GM21737 (cell line): Measurements from ENCODE around the gene NKD2.

Experiments
- ATAC-seq: cut with Tn5 transposase; IDR thresholded peaks from one replicate; pipeline ENCODE4 v1.9.1; 2021; ENCODE audit warnings: mild to moderate bottlenecking, moderate library complexity; ENCODE audit not compliant: unreplicated experiment

NKD2 gene

DNA sequence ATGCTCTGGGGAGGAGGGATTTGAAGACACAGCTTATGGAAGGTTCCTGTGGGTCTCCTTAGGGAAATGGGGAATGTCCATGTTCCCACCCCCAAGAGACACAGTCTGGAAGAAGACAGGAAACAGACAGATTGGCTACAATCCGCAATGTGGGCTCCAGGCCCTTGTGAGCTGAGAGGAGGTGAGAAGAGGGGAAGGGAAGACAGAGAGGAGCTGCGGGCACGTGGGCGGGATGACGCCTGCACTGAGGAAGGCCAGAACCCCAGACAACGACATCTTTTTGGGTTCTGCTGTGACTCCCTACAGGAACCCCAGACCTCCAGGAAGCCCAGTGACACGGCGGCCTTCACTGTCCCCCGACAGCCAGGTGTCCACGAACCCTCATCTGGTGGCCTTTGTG is 29.9 kb upstream of the NKD2 start:
- ATAC-seq, result no peak

GRCh38 chr5:979100-979817 is 29.3 kb upstream of the NKD2 start:
- no peak for ATAC-seq

DNA sequence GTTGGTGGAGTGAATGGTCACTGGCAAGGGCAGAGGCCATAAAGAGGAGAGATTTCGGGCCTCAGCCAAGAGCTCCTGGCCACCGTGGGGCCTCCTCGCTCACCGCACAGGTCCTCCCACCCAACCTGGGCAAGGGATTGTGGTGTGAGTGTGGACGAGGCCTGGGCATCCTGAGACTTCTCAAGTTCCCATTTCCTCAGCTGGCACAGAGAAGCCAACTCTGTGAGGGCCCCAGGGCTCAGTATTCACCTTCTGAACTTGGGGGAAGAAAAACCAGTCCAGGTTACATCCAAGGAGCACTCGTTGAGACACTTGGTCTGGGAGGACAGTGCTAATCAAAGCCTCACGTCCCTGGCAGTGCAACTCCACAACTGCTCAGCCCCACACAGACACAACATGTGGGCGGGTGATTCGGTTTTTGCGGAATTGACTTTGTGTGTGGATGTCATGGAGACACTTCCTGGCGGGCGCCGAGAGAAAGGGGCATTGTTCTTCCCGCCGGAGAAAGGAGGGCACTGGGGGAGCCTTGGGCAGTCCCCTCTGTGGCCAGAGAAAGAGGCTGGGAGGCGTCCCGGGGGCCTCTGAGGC is 28.5 kb upstream of the NKD2 start:
- ATAC-seq, result no peak

DNA sequence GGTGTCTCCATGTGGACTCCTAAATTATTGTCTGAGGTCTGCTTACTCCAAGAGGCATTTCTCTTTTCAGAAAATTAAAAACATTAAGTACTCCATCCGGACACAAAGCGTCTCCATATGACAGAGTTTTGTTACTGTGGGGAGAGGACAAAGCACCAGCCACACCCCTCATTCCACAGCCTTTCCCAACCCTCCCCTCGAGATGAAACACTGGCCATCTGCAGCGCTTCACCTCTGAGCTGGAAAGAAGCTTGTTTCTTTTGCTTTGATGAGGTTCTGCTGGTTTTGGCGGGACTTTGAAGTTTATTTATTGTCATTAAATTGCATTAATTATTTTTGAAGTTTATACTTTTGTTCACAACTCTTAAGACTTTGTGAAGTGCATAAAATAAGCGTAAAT is 27.6 kb upstream of the NKD2 start:
- ATAC-seq, result no peak

GRCh38 chr5:981456-981855 is 27.1 kb upstream of the NKD2 start:
- ATAC-seq, result no peak

DNA sequence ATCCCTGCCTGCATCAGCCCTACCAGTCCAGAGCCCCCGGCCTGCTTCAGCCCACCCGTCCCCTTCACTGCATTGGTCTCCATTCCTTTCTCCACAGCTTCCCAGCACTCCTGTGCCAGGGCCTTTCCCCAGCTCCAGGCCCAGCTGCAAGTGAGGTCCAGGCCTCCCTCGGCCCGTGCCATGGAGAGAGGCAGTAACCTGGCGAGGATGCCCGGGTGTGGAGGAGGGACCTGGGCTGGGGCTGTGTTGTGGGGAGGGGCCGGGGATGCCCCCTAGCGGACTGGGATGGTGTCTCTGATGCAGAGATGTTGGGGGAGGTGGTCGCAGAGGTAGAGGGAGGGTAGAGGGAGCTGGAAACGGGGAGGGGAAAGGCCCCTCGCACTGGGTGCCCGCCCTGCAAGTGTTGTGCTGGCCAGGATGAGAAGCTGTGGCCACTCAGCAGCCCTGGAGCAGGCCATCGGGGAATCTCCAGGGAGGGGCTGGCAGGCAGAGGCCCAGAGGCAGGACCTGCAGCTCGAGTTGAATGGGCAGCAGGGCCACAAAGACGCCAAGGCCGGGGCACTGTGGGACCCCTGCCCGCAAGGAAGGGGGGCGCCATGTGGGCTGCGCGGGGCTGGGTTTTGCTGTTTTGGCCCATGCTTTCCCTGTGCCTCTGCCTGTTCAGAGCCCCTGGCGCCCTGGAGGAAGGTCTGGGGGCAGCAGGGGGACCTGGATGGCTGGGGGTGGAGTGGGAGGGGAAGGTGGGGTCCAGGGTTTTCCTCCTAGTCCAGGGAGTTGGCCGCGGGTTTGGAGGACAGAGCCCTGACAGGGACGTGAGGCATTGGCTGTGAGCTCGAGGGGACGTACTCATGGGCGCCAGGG is 26.0 kb upstream of the NKD2 start:
- no peak for ATAC-seq

DNA sequence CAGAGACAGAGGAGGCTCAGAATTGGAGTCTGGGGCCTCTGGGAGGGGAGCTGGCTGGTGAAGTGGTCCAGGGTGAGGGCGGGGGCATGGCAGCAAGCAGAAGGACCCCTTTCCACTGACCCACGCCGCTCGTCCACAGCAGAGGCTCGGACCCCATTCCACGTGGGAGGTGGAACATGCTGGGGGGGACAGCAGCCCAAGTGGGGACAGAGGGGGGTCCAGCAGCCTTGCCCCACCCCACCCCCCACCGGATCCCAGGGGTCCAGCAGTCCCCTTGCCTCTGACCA is 25.4 kb upstream of the NKD2 start:
- ATAC-seq, result no peak

DNA sequence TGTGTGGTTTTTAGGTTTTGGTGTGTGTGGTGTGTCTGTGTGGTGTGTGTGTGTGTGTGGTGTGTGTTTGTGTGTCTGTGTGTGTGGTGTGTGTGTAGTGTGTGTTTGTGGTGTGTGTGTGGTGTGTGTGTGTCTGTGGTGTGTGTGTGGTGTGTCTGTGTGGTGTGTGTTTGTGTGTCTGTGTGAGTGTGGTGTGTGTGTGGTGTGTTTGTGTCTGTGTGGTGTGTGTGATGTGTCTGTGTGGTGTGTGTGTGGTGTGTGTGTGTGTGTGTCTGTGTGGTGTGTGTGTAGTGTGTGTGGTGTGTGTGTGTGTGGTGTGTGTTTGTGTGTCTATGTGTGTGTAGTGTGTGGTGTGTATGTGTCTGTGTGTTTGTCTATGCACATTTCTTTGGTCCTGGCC is 25.0 kb upstream of the NKD2 start:
- no peak for ATAC-seq

- ATAC-seq, result no peak
Observed at GRCh38 chr5:984774-985173, 23.8 kb upstream of the NKD2 start.

- no peak for ATAC-seq
Observed at GRCh38 chr5:987761-988160, 20.8 kb upstream of the NKD2 start.

DNA sequence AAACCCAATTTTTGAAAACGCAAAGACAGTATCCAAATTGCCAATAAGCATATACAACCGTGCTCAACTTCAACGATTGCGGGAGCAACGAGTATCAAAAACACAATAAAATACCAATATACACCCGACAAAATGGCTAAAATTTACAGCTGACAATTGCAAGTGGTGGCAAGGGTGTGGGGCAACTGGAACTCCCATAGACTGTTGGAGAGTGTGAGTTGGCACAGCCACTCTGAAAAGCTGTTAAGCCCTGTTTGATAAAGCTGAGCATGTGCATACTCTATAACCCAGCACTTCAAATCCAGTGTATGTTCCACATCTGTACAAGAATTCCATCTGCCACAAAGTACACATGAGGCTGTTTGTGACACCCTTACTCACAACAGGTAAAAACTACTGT is 20.3 kb upstream of the NKD2 start:
- no peak for ATAC-seq

- no peak for ATAC-seq
Observed at GRCh38 chr5:989961-990530, 18.6 kb upstream of the NKD2 start.

DNA sequence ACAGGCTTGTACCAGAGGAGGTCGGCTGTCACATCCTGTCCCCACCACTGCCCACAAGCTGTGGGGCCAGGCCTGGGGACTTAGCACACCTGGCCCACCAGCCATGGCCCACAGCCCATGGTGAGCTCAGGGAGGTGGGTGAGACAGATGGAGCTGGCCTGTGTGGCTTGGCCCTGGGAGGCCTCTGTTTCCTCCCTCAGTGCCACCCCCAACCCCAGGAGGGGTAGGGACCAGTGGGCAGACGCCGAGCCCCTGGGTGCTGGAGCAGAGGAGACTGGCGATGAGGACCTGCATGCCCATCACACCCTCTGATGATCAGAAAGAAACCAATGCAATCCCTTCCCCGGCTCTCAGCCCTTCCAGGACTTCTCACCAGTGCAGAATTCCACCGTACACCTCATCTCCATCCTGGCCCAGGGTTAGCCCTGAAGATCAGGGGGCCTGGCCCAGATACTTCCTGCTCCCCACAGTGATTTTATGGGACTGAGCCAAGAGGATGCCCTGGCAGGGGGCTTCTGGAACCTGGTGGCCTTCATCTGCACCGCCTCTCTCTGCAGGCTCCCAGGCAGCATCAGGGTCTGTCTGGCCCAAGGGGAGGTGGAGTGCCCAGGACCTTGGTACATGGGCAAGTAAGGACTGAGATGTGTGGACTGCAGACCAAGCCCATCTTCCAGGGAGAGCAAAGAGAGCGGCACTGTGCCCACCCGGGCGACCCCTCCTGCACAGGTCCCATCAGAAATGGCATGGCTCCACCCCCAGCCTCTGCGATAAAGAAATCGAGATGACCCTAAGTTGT is 16.9 kb upstream of the NKD2 start:
- ATAC-seq, result no peak

DNA sequence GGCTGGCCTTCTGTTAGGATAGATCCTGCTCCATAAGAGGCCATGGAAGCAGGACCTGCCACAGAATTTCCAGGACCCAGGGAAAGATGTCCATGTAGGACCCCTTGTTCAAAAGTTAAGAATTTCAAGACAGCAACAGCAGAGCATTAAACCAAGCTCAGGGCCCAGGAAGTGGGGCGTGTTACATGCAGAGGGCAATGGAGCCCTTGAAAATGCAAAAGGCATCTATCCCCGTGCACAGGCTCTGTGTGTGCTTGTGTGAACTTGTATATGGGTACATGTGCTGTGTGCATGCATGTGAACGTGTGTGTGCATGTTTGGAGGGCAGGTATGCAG is 14.4 kb upstream of the NKD2 start:
- no peak for ATAC-seq

DNA sequence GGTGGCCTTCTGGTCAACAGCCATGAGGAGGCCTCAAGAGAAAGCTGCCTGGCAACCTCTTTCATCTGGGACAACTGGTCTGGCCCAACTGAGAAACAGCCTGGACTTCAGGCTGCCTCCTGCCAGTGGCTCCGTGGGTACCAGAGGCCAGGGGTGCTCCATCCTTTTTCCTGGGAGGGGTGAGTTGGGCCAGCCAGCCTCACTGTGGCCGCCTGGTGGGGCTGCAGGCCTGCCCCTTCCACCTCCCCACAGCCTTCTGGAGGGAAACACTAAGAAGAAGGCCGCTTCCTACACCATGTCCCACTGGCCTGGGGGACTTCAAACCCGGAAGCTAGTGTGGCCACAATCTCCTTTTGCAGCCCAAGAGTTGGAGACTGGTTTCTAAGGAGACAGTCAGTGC is 13.8 kb upstream of the NKD2 start:
- ATAC-seq, result no peak

DNA sequence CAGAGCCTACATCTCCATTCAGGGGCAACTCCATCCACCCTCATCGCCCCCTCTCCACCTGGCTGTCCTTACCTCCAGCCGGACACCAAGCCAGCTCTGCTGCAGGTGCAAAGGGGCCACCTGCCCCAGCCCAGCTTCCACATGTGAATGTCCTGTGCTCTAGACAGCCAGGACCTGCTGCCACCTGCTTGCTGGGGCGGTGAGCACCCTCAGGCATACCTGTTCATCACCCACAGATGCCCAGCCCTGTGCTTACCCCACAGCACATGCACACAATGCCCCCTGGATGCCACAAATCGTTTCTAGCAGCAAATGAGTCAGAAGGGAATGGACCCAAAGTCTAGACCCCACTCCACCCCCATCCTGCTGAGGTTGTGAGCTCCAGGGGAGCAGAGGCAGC is 13.3 kb upstream of the NKD2 start:
- ATAC-seq, result no peak

GRCh38 chr5:997001-997474 is 11.6 kb upstream of the NKD2 start:
- ATAC-seq, result no peak

DNA sequence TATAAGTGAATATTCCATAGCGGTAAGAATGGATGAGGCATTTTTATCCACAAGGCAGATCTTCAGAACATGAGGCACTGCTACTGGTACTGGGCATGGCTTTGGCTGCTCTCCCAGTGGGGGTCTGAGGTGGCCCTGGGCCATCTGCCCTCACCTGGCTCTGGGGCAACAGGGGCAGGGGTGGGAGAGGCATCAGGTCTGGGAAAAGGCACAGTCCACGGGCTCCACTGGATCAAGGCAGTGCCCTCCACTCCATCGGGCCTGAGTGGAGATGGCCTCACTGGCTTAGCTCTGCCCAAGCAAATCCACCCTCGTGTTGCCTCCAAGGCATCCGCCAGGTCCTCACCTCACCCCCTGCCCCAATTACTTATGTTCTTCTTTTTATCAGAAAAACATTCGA is 10.9 kb upstream of the NKD2 start:
- ATAC-seq, result no peak

DNA sequence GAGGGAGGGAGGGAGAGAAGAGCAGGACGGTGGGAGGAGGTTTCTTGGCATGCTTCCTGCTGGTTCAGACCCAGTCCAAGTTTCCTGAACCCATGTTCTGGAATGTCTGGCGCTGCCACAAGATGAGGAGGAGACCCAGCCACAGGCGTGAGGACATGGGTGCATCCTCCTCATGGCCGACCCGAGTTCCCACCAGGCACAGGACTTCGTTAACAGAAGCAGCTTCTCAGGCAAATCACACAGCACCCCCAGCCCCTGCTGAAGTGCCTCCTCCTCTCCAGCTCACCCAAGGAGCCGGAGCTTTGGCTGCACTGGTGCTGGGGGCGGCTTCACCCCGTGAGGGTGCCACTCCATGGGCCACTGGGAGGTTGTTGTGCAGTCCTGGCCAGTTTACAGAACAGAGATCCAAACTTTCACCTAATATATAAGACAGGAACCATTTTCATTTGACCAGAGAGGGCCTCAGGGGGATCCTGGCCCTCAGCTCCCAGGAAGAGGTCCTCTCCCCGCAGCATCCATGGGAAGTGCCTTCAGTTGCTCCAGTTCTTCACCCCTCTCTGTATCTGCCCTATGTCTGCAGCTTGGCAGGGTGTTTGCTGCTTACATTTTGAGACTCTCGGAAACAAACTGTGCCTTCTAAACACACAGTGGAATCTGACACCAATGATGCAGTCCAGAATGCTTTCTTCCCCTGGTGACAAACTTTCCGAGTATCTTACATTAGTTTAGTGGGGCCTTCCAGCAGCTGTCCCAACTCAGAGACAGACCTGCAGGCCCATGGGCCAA is 10.2 kb upstream of the NKD2 start:
- ATAC-seq, result no peak

DNA sequence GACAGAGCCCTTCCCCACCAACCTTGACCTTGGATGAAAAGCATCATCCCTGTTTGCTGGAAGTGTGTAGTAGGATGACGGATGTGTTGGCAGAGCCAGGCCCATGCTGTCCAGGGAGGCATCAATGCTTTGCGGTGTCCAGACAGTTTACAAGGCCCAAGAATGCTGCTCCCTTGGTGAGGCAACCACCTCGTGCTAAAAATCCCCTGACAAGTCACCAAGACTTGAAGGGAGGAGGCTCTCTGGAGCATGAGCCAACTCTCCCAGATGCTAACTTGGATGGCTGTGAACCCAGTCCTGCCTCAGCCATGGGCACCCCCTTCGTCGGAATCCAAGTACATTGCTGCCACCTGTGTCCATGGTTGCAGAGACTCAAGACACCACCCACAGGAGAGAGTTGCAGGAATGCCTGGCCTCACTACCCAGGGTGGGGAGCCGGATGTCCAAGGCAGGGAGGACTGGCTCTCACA is 9.5 kb upstream of the NKD2 start:
- ATAC-seq, result no peak
